GM12865 (cell line): ENCODE measurements around the gene RNF39.

Experiments used
- DNase-seq: peaks from one replicate; pipeline ENCODE4 v3.0.0; 2010; ENCODE audit warnings: low read depth
- H3K4me3 ChIP-seq: 2 replicates; pipeline ENCODE4 v1.5.1; 2011; ENCODE audit warnings: mild to moderate bottlenecking, low read depth, low read length, control low read depth
- CTCF ChIP-seq: IDR thresholded peaks from 2 replicates; pipeline ENCODE4 v1.5.1; 2011; ENCODE audit warnings: low read length, control low read depth, low read depth, inconsistent platforms; ENCODE audit not compliant: insufficient read depth; ENCODE audit errors: missing control alignments

Gene RNF39

DNA sequence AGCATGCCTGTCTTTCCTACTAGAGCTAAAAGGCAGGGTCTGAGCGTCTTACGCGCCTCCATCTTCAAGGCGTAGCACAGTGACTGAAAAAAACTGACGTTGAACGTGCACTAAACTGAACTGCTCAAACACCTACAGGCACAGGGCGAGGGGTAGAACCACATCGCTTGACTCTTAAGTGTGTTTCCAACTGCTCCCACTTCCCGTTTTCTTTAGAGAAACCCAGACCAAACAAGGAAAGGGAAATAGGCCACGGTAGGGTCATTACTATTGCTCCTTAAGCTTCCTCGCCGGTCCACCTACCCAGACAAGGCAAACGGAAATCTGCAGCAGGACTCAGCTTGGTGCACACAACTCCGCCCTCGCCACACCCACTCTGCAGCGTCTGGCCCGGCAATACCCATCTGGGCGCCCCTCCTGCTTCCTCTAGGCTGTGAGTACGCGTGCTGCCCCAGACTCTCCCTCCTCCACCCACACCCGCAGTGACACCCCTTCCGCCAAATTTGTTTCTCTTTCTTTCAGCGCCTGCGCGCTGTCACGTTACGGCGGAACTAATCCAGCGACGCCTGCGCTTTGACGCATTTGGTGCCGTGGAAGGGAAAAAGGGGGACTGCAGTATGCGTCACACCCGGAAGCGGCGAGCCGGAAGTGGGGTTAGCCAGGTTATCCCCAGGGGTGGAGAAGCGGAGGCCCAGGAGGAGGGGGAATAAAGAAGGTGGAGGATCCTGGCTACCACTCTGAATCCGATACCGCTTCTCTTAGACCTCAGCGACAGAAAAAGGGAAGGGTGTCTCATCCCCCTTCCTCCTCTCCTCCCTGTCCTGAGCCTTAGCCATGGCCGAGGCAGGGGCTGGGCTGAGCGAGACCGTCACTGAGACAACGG lies 8.8 kb downstream of the RNF39 start, which contains the start of gene PPP1R11:
TSS of gene PPP1R11 (plus strand) at position 622 of the 883 bp plus-strand sequence. CDS start at position 835, 213 bp downstream.
- H3K4me3 ChIP-seq = peak within 1 kb of the TSS; percentile 75
- no peak for TF ChIP-seq CTCF
- DNase-seq = peak; percentile 99

DNA sequence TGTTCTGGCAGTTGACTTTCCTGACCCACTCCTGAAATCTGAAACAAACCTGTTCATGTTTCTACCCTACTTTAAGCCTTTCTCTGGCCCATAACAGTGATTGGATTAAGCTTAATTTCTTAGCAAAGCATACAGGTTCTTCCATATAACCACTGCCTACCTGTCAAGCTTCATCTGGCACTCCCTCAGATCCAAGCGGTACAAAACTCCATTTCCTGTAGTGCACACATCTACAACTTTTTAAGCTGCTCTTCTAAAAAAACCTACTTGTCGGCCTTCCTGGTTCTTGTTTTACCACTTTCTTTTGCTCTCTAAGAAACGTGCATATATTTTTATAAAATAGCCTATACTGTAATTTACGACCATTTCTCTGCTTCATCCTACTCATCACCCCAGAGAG lies 9.5 kb downstream of the RNF39 start:
- TF ChIP-seq CTCF = no peak
- DNase-seq = no peak
- H3K4me3 ChIP-seq = peak overlapping the region; percentile 75

DNA sequence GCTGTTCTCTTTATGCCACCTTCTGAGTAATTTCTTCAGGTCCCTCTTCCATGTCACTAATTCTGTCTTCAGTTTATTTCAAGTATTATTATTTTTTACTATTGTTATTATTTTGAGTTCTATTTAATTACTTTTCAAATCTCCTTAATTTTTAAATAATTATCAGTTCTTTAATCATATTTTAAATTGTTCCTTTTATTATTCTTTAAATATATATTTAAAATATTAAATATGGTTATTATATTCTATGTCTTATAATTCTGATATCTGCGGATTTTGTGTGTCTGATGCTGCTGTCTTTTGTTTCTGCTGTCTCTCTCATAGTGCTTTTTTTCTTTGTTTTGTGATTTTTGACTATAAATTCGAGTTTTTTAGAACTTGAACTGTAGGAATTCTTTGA lies 12.3 kb downstream of the RNF39 start:
- no peak for TF ChIP-seq CTCF

DNA sequence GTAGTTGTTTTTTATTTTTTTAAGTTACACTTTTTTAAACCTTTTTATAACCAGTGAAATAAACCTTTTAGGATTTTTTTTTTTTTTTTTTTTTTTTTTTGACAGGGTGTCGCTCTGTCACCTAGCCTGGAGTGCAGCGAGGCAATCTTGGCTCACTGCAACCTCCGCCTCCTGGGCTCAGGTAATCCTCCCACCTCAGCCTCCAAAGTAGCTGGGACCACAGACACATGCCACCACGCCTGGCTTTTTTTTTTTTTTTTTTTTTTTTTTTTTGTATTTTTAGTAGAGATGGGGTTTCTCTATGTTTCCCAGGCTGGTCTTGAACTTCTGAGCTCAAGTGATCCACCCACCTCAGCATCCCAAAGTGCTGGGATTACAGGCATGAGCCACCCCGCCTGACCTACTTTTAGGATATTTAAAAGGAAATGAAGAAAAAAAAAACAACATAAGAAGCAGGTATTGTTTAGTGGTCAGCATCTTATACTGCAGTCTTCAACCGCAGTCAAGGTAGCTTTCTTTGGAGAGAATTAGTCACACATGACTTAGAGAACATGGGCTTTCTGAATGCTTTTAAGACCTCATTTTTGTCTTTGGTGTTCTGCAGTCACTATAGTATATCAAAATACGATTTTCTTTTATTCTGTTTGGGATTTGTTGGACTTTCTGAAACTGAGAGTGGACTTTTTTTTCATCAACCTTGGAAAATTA lies 12.9 kb downstream of the RNF39 start:
- H3K4me3 ChIP-seq = peak overlapping the region; percentile 70
- DNase-seq = no peak
- no peak for TF ChIP-seq CTCF

More for the DNA sequence above, 12.3 kb downstream of the RNF39 start:
- DNase-seq = no peak
- H3K4me3 ChIP-seq = no peak overlapping the region

DNA sequence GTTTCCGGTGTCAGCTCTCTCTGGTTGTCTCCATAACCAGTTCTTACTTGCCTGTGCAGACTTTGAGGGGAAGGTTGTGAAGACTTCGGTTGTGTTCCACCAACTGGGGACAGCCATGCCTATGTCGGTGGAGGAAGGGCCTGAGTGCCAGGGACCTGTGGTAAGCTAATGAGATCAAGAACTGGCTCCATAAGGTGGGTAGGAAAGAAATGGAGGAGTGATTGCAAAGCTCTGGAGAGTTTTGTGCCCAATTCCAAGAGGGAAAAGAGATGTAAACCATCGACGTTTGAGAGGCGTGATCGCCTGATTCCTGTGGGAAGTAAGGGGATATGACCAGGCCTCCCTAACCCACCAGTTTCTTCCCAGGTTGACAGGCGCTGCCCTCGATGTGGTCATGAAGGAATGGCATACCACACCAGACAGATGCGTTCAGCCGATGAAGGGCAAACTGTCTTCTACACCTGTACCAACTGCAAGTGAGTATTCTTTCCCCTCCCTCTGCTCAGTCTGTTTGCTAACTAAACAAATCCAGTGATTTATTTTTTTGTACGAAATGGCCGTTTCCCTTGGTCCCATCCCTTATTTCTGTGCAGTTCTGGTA lies 13.6 kb downstream of the RNF39 start:
- H3K4me3 ChIP-seq = peak overlapping the region; percentile 70
- no peak for TF ChIP-seq CTCF
- DNase-seq = peak; percentile 62

- no peak for TF ChIP-seq CTCF
- peak; percentile 94 for DNase-seq
- H3K4me3 ChIP-seq = peak within 1 kb of the TSS; percentile 70
Observed at GRCh38 chr6:30061092-30061857, 14.3 kb downstream of the RNF39 start, which contains the start of gene POLR1H. POLR1H (plus strand) TSS chr6:30061265; CDS start chr6:30061525, 260 bp downstream.
